HG02642 (cell line): ENCODE measurements around the gene IL19.

Experiments used
- ATAC-seq: cut with Tn5 transposase; IDR thresholded peaks from one replicate; pipeline ENCODE4 v1.9.1; 2021; ENCODE audit warnings: mild to moderate bottlenecking; ENCODE audit not compliant: unreplicated experiment, poor library complexity

The IL19 gene, protein sequence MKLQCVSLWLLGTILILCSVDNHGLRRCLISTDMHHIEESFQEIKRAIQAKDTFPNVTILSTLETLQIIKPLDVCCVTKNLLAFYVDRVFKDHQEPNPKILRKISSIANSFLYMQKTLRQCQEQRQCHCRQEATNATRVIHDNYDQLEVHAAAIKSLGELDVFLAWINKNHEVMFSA

DNA sequence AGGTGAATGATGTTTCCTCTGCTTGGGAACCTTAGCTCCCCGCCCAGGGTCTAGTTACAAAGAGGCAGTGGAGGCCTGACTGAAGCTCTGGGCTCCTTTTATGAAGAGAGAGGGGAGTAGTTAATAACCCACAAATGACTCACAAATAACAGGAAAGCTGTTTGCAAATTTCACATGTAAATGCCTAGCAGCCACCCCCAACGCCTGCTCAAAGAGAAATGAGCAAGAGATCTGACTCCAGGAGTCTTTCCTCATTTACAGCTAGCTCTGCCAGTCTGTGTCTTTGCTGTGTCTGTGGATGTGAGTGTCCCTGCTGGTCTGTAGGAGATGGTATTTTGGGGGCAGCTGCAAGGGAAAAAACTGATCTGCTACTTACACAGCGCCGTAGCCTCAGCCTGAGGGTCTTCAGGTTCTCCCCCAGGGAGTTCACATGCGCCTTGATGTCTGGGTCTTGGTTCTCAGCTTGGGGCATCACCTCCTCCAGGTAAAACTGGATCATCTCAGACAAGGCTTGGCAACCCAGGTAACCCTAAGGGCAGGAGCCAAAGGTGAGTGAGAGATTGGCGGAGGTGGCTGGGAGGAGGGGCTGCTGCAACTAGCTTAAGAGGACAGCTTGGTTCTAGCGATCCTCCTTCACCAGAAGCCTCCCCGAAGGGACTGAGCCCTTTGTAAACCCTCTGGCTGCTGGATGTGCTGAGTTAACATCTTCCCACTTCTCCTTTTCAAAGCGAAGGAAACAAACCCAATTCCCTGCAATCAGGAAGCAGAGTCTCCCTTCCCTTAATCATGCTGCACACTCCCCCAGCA is at the start of gene IL19:
IL19 (plus strand) TSS at position 243 of the 807 bp plus-strand sequence. CDS start 65,890 bp downstream, outside the sequence.
- ATAC-seq: no peak

DNA sequence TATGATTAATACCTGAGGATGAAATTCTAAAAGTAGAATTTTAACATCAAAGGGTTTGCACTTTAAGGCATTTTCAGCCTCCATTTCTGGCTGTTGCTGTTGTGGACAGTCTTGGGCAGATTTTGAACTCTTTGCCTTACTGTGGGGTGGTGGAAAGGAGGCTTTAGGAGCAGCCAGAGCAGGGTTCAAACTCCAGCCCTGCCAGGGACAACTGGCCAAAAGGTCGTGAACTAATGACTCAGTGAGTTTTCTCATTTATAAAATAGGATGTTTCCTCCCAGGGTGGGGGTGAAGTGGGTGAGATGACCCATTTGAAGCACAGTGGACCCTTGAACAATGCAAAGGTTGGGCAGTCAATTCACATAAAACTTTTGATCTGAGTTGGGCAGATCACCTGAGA is 49.1 kb upstream of the IL19 start:
- ATAC-seq: no peak

DNA sequence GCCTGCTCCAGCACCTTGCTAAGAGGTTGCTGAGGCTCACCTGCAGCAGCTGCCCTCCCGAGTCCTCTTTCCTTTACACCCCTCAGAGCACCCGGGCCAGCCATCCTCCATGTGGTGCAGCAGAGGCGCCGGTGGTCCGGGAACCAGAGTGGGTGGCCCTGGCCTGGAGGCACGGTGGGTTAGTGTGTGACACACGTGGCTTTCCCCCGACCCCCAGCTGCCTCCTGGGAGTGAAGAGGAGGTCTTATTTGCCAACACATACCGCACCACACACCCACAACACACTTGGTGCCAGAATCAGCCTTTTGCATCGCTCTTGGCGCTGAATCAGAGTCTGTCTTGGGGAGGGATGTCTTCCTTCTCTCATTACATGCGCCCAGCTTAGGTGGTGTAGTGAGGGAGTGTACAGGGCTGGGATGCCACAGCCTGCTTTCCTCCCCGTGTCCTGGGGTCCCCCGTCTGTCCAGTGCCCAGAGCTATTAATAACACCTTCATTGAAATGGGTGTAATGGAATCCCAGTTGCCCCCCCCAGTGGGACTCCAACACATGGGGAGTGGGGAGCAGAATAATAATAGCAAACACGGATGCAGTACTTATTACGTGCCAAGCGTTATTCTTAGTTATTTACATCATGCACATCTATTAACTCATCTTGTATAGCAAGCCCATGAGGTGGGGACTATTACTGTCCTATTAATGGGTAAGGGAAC is 47.7 kb upstream of the IL19 start:
- ATAC-seq: no peak

DNA sequence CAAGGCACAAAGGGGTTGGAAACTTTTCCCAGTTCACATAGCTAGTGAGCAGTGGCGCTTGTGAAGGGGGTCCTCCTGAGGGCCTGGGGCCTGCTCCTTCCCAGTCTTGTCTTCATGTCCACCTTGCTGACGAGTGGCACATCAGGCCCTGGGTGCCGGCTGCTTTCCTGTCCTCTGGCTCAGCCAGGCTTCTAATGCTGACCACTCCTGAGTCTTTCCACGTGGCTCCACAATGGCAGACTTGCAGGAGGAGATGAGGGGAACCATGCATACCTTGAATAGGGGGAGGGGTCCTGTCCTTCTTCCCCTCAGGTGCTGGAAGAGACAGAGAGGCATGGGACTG is 47.1 kb upstream of the IL19 start:
- no peak for ATAC-seq

DNA sequence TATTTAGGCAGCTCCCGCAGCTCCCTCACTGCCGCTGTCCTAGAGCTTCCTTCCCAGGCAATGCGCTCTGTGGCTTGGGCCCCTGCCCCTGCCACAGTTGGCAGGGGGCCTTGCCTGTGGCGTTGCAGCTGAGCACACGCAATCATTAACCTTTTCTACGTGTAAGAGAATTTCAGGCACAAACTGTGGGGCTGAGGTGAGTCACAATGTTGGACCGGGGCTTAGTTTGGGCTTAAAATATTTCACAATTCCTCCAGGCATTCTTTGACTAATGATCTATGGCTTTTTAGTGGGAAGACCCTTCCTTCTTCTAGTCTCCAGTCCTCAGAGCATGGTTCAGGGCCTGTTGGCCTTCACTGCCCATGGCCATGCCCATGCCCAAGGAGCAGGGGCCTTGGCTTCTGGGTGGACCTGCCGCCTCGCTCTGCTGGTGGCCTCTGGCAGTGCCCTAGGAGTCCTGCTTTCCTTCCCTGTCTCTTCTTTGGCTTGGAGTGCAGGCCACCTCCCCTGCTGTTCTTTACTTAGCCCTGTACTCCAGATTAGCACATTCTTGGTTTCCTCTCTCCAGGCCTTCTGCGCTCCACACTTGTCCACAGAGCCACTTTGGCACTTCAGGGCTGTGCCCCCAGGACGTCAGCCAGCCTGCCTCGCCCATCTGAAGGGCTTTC is 46.6 kb upstream of the IL19 start:
- no peak for ATAC-seq

DNA sequence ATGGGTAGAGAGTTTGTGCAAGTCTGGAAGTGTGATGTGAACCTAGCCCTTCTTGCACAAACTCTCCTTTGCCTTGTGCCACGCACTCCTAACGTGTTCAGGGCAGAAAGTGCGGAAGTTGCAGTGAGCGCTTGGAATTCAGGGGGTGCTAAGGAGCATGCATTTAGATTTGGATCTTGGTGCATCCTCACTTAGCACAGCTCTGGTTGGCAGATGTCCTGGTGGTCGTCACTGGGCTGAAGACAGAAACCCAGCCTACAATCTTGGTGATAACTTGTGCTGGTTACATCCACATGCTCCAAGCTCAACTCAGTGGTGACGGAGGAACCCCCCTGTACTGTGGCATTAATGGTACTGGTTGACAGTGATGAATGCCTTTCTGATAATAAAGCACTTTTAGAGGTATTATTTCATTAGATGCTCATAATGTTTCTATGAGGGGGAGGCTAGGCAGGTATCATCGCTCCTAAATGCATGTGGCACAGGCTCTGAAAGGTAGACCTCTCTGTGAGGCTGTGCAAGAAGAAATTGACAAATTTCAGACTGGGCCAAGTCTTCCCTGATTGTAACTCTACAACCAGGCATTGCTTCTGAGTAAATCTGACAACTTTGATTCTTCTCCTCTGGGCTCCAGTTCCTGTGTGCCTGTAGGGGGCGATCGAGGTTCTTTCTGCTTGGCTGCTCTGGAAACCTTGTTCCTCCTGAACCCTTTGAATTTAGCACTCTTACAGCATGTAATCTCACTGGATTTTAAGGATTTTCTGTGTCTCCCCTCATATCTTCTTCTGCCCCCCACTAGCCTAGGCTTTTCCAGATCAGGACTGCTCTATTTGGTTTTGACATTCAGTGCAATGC is 45.2 kb upstream of the IL19 start:
- no peak for ATAC-seq

DNA sequence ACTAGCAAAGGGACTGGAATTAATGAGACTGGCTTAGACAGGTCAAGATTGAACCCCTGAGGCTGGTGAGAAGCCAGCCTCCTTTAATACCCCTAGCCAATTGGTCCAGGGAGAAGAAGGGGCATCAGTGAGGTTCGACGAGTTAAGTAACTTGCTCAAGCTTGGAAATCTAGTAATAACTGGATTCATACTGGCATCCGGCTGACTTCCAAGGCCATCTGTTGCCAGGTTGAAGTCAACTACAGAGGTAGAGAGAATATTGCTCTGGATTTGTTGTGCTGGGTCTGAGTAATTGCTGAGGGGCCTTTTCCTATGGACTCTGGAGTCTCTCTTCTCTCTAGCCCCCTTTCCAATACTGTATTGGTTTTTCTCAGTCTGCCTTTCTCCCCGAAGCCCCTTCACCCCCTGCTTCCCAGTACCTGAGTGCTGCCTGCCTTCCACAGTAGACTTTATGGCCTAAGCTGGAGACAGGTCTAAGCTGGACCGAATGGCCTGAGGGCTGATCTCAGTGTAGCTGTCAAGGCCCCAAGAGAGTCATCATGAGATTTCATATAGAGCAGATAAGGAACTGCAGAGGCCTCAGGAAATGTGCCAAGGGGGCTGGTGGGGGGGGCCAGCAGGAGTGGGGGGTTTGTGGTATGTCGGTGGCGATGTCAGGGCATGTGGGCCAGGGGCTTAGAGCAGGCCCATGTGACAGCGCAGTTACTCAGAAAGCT is 42.4 kb upstream of the IL19 start:
- ATAC-seq: no peak

DNA sequence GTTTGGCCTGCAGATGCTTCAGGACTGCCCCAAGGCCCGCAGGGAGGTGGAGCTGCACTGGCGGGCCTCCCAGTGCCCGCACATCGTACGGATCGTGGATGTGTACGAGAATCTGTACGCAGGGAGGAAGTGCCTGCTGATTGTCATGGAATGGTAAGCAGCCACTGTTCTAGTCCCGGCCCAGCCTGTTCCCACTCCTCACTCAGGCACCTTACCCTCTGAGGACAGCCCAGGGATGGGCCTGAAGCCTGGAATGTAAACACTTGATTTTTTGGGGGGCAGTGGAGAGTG is 41.9 kb upstream of the IL19 start:
- ATAC-seq: no peak

DNA sequence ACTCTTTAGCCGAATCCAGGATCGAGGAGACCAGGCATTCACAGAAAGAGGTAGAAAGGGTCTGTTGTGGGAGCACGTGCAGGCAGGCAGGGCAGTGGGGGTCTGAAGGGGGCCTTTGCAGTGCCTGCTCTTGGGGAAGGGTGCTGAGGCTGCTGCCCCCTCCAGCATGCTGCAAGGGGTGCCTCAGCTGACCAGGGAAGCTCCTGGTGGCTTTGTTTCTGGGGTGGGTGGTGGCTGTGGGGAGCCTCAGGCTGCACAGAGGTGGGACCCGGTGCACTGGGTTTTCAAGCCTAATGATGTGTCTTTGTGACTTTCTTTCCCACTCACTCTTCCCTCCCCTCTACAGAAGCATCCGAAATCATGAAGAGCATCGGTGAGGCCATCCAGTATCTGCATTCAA is 41.5 kb upstream of the IL19 start:
- ATAC-seq: no peak

DNA sequence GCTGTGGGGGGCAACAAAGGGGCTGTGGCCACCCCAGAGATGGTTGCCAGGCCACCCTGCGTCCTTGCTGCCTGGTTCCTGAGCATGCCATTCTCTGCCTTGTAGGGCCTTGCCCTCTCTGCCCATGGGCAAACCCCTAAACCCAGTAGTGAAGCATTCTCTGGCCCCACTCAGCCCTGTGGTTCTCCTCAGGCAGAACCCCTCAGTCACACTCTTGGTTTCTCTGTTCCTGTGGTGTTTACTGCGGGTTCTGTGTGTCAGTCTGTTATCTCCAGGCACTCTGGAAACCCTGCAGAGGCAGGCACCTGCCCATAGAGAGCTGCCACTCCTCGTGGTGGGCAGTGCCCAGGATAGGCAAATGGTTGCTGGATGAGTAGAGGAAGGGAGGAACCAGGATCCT is 41.1 kb upstream of the IL19 start:
- no peak for ATAC-seq

DNA sequence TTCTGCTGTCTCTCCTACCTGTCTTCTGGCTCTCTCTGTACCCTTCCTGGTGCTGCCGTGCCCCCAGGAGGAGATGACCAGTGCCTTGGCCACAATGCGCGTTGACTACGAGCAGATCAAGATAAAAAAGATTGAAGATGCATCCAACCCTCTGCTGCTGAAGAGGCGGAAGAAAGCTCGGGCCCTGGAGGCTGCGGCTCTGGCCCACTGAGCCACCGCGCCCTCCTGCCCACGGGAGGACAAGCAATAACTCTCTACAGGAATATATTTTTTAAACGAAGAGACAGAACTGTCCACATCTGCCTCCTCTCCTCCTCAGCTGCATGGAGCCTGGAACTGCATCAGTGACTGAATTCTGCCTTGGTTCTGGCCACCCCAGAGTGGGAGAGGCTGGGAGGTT is 38.1 kb upstream of the IL19 start:
- ATAC-seq: no peak

DNA sequence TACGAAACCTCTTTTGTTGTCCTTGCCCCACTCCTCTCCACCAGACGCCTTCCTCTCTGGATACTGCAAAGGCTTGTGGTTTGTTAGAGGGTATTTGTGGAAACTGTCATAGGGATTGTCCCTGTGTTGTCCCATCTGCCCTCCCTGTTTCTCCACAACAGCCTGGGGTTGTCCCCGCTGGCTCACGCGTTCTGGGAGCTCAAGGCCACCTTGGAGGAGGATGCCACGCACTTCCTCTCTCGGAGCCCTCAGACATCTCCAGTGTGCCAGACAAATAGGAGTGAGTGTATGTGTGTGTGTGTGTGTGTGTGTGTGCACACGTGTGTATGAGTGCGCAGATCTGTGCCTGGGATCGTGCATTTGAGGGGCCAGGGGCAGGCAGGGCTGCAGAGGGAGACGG is 37.6 kb upstream of the IL19 start:
- ATAC-seq: no peak

DNA sequence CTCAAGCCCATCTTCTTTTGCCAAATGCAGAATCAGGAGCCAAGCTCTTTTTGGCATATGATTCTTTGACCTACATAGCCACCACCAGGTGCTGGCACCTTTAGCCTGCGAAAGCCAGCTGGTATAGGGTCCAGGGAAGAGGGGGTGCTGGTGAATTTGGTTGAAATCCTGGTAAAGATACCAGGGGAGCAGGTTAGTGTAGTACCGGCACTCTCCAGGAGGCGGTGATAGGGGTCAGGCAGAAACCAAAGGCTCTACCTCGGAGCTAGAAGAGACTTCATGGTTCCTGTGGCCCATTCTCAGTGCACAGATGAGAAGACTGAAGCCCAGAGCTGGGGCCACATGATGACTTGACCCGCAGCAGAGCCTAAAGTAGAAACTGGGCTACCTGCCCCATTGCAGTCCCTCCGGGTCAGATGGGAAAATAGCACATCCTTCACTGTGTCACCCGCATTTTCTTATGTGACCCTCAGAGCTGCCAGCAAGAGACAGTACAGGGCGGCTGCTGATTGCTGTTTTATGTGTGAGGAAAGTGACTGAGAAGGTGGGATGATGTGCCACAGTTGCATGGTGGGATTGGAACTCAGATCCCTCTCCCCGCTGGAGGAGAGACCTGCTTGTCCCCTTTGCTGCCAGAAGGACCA is 36.0 kb upstream of the IL19 start:
- ATAC-seq: no peak

DNA sequence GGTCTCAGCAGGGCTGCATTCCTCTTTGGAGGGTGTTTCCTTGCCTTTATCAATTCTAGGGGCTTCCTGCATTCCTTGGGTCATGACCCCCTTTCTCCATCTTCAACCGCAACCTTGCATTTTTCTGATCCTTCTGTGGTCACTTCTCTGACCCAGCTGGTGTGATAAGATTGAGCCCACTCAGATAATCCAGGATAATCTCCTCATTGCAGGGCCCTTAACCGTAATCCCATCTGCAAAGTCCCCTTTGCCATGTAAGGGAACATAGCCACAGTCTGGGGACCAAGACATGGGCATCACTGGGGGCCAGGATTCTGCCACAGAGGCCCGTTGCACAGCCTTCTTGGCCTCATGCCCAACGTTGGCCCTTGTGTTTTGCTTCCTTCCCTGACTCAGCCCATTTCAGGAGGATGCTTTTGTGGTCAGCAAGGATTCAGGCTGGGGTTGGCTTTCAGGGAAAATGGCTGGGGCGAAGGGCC is 35.0 kb upstream of the IL19 start:
- ATAC-seq: no peak

DNA sequence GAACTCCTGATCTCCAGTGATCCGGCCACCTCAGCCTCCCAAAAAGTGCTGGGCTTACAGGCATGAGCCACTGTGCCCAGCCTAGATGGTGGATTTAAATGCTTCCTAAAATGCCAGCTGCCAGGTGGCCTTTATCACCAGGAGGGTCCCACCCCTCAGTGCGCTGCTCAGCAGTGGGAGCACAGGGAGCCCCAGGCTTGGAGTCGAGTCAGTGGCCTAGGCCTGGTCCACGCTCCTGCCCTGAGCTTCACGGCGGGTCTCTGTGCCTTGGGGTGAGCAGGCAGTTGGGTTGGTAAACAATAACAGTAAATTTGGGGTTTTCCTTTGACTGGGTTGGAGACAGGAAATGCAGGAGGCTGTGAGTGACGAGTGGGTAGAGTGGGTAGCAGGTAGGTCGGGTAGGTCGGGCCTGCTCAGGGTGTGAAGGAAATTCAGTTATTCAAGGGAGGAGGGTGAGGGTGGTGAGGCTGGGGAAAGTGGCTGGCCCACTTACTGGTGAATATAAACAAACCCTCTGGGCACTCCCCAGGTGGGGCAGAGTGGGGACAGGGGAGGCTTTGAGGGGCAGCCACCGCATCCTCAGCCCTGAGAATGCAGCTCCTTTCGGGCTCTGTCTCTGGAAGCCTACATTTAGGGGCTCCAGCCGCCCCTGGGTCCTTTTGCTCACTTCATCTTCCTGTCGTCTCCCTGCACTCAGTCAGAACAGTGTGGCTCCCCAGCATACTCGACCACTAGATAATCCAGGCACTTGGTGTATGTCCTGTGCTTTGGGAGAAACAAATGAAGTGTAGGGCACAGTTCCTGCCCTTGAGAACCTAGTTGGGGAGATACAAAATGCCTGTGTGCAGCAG is 33.5 kb upstream of the IL19 start:
- no peak for ATAC-seq

DNA sequence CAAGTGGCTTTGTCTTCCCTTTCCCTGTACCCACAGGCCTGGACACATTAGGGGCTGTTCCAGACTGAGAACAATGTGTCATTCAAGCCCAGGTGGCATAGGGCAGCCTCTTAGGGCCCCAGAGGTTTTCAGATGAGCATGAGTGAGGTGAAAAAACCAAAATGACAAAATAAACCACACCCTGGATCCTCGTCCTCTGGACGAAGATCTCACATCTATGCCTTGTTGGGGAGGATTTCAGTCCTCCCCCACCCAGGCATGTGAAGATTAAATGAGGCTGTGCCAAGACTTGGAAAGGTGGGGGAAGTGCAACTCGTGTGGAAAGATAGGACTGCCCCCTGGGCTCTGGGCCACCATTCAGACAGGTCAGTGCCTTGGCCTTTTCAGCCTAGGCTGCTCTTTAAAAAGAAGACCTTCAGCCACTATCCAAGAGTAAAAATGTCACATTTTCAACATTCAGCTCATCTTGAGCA is 32.8 kb upstream of the IL19 start:
- ATAC-seq: no peak

DNA sequence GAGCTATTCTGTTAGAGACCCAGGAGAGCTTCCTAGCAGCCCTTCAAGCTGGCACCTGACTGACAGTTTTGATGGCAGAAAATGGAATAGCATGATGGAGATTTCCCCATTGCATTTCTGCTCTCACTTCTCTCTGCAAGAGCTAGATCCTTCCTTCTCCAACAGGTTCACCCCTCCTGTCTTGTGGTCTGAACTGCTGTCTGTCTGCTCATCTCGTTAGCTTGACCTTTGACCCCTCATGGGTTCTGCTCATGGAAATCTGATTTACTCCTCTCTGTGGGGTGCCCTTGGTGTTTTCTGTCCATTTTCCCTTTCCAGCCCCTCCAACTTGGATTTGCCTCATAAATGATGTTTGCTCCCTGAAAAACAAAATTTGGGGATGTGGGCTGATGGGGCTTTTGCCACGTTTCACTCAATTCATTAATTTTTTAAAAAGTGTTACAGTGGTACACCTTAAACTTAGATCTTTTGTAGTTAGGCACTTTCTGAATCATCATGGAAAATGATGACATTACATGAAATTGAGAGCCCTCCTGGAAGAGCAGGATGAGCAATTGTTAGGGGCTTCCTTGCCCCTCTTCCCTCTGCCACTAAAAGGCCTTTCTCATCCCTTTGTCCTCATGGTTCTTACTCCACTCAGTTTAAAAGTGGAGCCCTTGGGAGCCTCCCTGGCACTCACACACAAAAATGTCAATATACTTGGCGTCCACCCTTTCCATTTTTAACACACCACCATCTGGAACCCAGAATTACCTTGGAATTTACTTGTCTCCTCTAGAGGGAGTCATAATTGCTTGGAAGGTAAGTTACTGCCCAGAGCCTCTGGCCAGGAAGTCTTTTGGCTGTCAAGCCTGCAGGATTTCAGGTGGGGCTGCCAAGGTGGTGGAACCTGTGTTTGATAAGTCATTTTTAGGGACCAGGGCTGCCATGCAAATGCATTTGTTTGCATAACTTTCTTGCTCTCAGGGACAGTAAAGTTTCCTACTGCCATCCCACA is 31.9 kb upstream of the IL19 start:
- ATAC-seq: no peak
